Left renal cortex interstitium (tissue), 4 donors: ENCODE measurements around the gene NACAD. TPM values are rescaled to one million over a fixed set of nuclear protein-coding genes. Genes with fewer than 3 reads are reported as not detected.

Source experiments
- DNase-seq, 4 donors: peaks; one replicate each; pipeline ENCODE4 v3.0.0-alpha.2; 2013; ENCODE audit warnings: low read depth in 4 of 4, low spot score in 2 of 4, missing footprints in 1 of 4
- polyA plus RNA-seq, 4 donors: library from polyadenylated mRNA; unstranded; fragments of 120-200 nt; gene quantifications; one replicate each; pipeline ENCODE4 v1.2.1, GENCODE V29; 2013; ENCODE audit not compliant: insufficient read length in 4 of 4

Gene NACAD, protein sequence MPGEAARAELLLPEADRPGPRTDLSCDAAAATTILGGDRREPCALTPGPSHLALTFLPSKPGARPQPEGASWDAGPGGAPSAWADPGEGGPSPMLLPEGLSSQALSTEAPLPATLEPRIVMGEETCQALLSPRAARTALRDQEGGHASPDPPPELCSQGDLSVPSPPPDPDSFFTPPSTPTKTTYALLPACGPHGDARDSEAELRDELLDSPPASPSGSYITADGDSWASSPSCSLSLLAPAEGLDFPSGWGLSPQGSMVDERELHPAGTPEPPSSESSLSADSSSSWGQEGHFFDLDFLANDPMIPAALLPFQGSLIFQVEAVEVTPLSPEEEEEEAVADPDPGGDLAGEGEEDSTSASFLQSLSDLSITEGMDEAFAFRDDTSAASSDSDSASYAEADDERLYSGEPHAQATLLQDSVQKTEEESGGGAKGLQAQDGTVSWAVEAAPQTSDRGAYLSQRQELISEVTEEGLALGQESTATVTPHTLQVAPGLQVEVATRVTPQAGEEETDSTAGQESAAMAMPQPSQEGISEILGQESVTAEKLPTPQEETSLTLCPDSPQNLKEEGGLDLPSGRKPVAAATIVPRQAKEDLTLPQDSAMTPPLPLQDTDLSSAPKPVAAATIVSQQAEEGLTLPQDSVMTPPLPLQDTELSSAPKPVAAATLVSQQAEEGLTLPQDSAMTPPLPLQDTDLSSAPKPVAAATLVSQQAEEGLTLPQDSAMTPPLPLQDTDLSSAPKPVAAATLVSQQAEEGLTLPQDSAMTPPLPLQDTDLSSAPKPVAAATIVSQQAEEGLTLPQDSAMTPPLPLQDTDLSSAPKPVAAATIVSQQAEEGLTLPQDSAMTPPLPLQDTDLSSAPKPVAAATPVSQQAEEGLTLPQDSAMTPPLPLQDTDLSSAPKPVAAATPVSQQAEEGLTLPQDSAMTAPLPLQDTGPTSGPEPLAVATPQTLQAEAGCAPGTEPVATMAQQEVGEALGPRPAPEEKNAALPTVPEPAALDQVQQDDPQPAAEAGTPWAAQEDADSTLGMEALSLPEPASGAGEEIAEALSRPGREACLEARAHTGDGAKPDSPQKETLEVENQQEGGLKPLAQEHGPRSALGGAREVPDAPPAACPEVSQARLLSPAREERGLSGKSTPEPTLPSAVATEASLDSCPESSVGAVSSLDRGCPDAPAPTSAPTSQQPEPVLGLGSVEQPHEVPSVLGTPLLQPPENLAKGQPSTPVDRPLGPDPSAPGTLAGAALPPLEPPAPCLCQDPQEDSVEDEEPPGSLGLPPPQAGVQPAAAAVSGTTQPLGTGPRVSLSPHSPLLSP (N-terminal part only)
- polyA plus RNA-seq, result 10 to 100 TPM in 1 of 4 donors, 1 to 10 TPM in 3; 9.6 to 12.3 (median 9.7) TPM

DNA sequence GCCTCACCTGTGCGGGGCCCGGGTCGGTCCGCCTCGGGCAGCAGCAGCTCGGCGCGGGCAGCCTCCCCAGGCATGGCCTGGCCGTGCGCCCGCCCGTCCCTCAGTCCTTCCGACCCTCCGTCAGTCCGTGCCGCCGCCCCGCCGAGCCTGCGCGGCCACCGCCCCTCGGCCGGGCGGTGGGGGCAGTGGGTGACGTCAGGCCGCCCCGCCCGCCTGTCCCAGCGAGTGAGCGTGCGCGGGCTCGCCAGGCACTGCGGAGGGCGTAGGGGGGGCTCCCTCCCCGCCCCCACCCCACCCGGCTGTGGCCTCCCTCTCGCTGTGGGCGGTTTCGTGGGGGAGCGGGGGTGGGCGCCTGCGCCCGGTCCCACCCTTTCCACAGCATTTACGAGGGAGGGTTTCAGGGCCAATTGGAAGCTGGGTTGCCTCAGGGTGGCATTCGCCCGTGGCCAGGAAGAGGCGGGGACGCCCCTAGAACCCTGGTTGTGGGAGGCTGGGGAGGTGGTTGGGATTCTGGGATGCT is at the start of gene NACAD:
Gene NACAD, minus strand, starts transcription at position 149 of the 520 bp plus-strand sequence. Its CDS starts 75 bp downstream, at position 74.
- DNase-seq, result peak in 1 of 4 donors; percentile 21

DNA sequence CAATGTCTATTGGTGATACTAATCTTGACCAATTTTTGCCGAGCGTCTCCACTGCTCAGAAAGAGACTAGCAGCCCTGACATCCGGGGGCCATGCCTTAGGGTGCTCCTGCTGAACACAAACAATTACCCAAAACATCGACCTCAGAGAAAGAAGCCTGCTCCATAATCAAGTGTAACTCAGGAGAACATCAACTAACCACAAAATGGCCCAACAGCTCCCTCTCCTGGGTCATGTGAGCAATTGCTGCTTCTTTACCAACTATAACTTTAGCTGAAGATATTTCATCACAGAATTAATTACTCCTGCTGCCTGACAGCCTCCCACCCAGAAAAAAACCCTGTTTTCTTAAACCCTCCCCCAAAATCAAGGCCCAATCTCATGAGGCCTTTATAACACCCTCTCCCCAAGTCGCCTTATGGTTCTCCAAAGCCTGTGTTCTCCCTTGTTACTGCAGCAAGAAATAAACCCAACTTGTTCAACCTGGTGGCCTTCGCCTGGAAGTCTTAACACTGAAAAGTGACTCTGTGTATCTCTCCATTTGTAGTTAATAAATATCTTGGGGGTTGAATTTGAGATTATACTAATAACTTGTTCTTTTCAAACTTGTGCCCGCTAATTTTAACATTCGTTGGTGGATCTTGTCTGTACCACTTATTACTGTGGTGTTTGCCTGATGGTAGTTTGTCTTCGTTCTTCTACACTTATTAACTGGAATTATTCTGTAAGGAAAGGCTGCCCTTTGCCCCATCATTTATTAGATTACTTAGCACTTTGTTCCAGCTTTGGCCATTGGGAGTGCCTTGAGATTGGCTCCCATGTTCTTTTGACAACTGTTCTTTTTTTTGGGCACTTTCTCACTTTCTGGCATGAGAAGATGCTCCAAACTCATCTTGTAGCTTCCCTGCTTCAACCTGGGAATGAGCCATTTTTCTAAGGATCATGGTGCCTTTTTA is 47.6 kb upstream of the NACAD start:
- peak; percentile 39 to 76 (median 43) for DNase-seq

DNA sequence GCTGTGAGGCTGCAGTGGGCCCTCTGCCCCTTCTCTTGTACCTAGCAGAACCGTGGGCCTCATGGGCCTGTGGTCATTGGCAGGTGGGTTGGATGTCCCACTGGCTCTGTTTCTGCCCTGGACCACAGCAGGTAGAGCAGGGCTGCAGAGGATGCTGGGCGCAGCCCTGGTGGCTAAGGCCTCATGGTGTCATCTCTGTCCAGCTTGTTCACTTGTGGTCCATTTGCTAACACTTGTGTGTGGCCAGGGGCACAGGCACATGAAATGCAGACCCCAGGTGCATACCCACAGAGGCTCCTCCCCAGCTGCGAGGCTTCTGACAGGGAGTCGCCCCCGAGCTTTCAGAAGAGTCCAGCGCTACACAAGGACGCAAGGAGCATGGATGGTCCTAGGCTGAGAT is 45.1 kb upstream of the NACAD start:
- DNase-seq, result no peak

DNA sequence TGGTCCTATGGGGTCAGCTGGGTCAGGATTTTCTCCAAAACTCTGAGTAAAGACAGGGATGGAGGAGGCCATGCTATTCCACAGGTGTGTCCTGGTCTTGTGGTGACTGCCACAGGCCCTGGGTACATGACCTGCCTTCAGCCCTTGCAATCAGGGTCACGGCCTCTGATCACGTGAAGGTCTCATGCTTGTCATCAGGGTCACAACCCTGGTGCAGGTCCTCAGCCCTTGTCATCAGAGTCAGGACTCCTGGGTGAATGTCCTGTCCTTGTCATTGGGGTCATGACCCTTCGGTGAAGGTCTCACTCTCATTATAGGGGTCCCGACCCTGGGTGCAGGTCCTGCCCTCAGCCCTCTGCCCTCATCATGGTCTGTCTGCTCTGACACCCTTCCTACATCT is 44.6 kb upstream of the NACAD start:
- DNase-seq, result no peak

DNA sequence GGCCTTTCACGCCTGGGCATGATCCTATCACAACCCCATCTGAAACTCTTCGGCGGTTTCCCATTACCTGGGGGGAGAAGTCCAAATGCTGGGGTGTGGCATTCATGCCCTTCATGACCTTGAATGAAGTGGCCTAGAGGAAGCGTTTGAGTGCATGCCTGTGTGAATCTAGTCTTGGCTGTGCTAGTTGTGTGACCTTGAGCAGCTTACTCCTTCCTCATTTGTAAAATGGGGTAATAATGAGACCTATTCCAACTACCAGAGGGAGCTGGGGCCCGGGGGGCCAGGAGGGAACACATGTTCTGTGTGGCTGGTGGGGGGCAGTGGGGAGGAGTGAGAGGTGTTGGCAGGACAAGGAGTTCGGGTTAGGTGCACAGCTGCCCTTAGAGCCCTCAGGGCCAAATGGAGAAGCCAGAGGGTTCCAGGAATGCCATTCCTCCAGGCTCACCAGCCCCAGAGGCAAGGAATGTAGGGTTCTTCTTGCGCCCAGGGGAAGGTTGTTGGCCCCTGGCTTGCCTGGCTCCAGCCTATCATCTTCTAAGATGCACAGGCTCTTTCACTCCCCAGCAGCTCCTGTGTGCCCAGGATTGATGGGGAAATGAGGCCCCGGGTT is 44.0 kb upstream of the NACAD start:
- no peak for DNase-seq

GRCh38 chr7:45131891-45132290 is 43.1 kb upstream of the NACAD start:
- no peak for DNase-seq

- no peak for DNase-seq
These were observed 42.1 kb upstream of the NACAD start for GRCh38 chr7:45130910-45131309.

- no peak for DNase-seq
These were observed 41.1 kb upstream of the NACAD start for GRCh38 chr7:45129906-45130305.

- DNase-seq, result no peak
These were observed 40.5 kb upstream of the NACAD start for GRCh38 chr7:45129181-45129800.

- DNase-seq, result no peak
These were observed 38.2 kb upstream of the NACAD start for GRCh38 chr7:45126920-45127319.

DNA sequence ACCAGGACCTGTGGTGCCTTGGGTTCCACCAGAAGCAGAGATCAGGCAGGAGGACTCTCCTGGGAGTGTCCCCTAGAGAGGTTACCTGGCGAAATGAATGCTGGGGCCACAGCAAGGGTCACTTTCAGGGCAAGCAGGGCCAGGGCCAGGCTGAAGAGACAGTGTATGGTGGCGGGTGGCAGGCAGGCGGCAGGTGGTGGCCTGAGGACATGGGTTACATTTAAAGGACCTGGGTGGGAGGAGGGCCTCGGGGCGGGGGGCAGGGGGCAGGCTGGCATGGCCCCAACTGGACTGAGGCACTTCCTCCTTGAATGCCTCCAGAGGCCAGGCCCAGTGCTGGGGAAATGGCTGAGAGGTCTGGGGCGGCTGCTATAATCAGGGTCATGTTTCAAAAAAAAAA is 37.4 kb upstream of the NACAD start:
- no peak for DNase-seq

DNA sequence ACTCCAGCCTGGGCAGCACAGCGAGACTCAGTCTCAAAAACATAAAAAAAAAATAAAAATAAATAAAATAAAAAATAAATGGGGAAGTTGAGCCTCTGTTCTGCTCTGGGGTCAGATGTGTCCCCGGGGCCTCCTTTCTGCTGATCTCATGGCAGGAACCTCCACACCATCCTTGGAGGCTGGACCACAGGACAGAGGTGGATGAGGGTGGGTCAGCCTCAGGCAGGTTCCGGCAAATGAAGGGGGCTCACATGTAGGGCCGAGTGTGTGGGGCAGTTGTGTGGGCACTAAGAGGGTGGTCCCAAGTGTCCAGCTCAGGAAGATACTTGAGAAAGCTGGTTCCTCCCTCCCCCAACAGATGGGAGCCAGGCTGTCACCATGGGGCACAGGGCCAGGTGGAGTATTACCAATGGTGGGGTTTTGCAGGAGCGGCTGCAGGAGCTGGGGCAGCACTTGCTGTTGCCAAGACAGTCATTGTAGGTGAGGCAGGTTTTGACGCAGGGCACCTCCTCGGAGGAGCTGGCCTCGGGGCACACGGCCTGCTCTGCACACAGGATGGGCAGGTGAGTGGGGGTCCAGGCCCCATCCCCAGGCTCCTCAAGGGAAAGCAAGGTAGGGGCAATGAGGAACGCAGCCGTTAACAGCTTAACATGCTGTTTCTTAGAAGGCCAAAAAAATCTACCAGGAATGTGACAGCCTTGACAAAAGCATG is 36.6 kb upstream of the NACAD start:
- DNase-seq, result no peak

GRCh38 chr7:45123913-45124710 is 35.3 kb upstream of the NACAD start:
- no peak for DNase-seq

GRCh38 chr7:45122975-45123860 is 34.4 kb upstream of the NACAD start:
- DNase-seq, result no peak

DNA sequence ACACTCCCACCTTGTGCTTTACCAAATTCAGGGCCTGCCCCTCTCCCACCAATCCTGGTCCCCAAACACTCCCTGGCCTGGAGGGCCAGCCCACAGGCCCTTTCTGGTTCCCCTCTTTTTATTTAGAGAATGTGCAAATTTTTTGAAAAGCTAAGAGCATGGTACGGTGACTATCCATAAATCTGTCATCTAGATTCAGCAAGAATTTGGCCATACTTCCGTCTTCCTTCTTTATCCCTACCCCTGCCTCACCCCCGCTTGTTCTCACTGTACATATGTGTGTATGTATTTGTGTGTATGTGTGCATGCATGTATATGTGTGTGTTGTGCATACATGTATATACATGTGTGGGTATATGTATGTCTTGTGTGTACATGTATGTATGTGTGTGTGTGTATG is 30.8 kb upstream of the NACAD start:
- DNase-seq, result no peak

DNA sequence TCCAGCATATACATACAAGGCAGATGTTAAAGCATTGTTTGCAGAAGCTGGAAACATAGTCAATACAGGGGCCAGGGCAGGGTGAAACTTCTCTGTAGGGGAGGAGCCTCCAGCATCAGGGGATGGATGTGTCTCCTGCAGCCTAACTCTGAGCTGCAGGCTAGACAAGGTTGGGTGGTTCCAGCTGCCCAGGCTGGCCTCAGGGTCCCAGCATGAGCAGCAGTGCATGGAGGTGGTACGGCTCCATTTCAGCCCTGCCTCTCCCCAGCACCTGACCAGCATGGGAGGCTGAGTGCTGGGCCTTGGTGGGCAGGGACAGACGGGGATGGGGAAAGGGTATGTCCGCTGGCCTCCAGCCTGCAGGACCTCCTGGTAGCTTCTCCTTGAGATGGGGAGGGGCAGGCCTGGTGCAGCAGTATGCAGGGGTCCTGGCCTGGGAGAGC is 30.1 kb upstream of the NACAD start:
- DNase-seq, result no peak
